Thymus (tissue), 11 donors: ENCODE measurements around the gene RRBP1. TPM values are rescaled to one million over a fixed set of nuclear protein-coding genes. Genes with fewer than 3 reads are reported as not detected.

Source experiments
- DNase-seq, 9 donors: peaks; one replicate each; pipeline ENCODE4 v3.0.0-alpha.2; 2013; ENCODE audit warnings: low spot score in 9 of 9, low read depth in 6 of 9, missing footprints in 1 of 9
- H3K27ac ChIP-seq, 2 donors: one replicate each; pipeline ENCODE4 v1.5.1; 2013; ENCODE audit warnings: control low read depth in 1 of 2, low read depth in 1 of 2, low read length in 1 of 2, mild to moderate bottlenecking in 1 of 2, moderate library complexity in 1 of 2
- H3K27me3 ChIP-seq, 2 donors: one replicate each; pipeline ENCODE4 v1.5.1; 2013; ENCODE audit warnings: low read length in 1 of 2; ENCODE audit not compliant: control insufficient read depth in 2 of 2, insufficient read depth in 1 of 2
- H3K36me3 ChIP-seq, 2 donors: one replicate each; pipeline ENCODE4 v1.5.1; 2013; ENCODE audit warnings: low read length in 1 of 2, mild to moderate bottlenecking in 1 of 2, moderate library complexity in 1 of 2; ENCODE audit not compliant: control insufficient read depth in 2 of 2, insufficient read depth in 2 of 2
- H3K4me1 ChIP-seq, 2 donors: one replicate each; pipeline ENCODE4 v1.5.1; 2013; ENCODE audit warnings: low read length in 2 of 2; ENCODE audit not compliant: control insufficient read depth in 2 of 2, insufficient read depth in 2 of 2
- H3K4me3 ChIP-seq, 2 donors: one replicate each; pipeline ENCODE4 v1.5.1; 2013; ENCODE audit warnings: low read length in 2 of 2, control low read depth in 1 of 2, mild to moderate bottlenecking in 1 of 2
- H3K9me3 ChIP-seq, 2 donors: one replicate each; pipeline ENCODE4 v1.5.1; 2013; ENCODE audit warnings: low read length in 1 of 2, mild to moderate bottlenecking in 1 of 2; ENCODE audit not compliant: control insufficient read depth in 2 of 2, insufficient read depth in 1 of 2
- WGBS: extraction: QIAGEN DNeasy Blood & Tissue Kit; methylation state at CpG from one replicate; pipeline ENCODE4 v1.1.7; 2013; 5-methylcytosine and 5-hydroxymethylcytosine counted together
- polyA plus RNA-seq: library from polyadenylated mRNA; stranded (reverse); fragments of 200-250 nt; gene quantifications from one replicate; pipeline ENCODE4 v1.2.3, GENCODE V29; 2013
- total RNA-seq: library from RNA; stranded (reverse); fragments of 120-200 nt; gene quantifications from one replicate; pipeline ENCODE4 v1.2.4, GENCODE V29; 2013
- donor health status: healthy.

RRBP1 gene
- total and polyA plus RNA-seq, 2 donors, result 20.7 to 24.2 TPM

GRCh38 chr20:17650301-17651128, 31.5 kb downstream of the RRBP1 start:
- H3K27ac ChIP-seq, result peak overlapping the region in 1 of 2 donors; percentile 84
- H3K4me3 ChIP-seq, result no peak overlapping the region
- H3K4me1 ChIP-seq, result peaks cover 7 to 74% of the 10 kb centered on the region in 2 donors
- H3K36me3 ChIP-seq, result peaks cover 0 to 2% of the 10 kb centered on the region in 2 donors
- H3K9me3 ChIP-seq, result no peaks in the 10 kb centered on the region
- 68% methylated on average over 12 of the region's 12 CpGs for WGBS
- peak in 4 of 9 donors; percentile 57 to 84 (median 63) for DNase-seq
- H3K27me3 ChIP-seq, result no peaks in the 10 kb centered on the region

GRCh38 chr20:17648791-17649730, 33.0 kb downstream of the RRBP1 start:
- peak in 5 of 9 donors; percentile 52 to 80 (median 59) for DNase-seq

GRCh38 chr20:17648315-17648646, 33.8 kb downstream of the RRBP1 start:
- Histone ChIP-seq H3K36me3 (no peaks in the 10 kb centered on the region), H3K4me1 (peaks cover 7 to 76% of the 10 kb centered on the region in 2 donors), H3K27me3 (no peaks in the 10 kb centered on the region), H3K9me3 (no peaks in the 10 kb centered on the region), H3K27ac (no peak overlapping the region), H3K4me3 (no peak overlapping the region)
- peak in 2 of 9 donors; percentile 48 to 77 for DNase-seq
- 88% methylated on average over 10 of the region's 10 CpGs for WGBS

More at GRCh38 chr20:17648791-17649730, 33.0 kb downstream of the RRBP1 start:
- Histone ChIP-seq H3K9me3 (no peaks in the 10 kb centered on the region), H3K27me3 (no peaks in the 10 kb centered on the region), H3K27ac (peak overlapping the region in 1 of 2 donors; percentile 84), H3K36me3 (peaks cover 0 to 2% of the 10 kb centered on the region in 2 donors), H3K4me3 (no peak overlapping the region), H3K4me1 (peaks cover 7 to 77% of the 10 kb centered on the region in 2 donors)
- WGBS, result 52% methylated on average over 20 of the region's 20 CpGs

GRCh38 chr20:17647391-17648314, 34.4 kb downstream of the RRBP1 start:
- peaks cover 7 to 70% of the 10 kb centered on the region in 2 donors for H3K4me1 ChIP-seq

GRCh38 chr20:17646961-17647301, 35.1 kb downstream of the RRBP1 start:
- peaks cover 2% of the 10 kb centered on the region in 2 donors for H3K36me3 ChIP-seq
- peaks cover 7 to 63% of the 10 kb centered on the region in 2 donors for H3K4me1 ChIP-seq
- peak overlapping the region in 1 of 2 donors; percentile 26 for H3K27ac ChIP-seq
- H3K9me3 ChIP-seq, result no peaks in the 10 kb centered on the region
- no peak overlapping the region for H3K4me3 ChIP-seq
- DNase-seq, result peak in 2 of 9 donors; percentile 45 to 63
- 45% methylated on average over 5 of the region's 5 CpGs for WGBS
- no peaks in the 10 kb centered on the region for H3K27me3 ChIP-seq

More at GRCh38 chr20:17647391-17648314, 34.4 kb downstream of the RRBP1 start:
- H3K36me3 ChIP-seq, result no peaks in the 10 kb centered on the region
- H3K27ac ChIP-seq, result no peak overlapping the region
- no peak overlapping the region for H3K4me3 ChIP-seq
- no peaks in the 10 kb centered on the region for H3K27me3 ChIP-seq
- no peak for DNase-seq
- H3K9me3 ChIP-seq, result no peaks in the 10 kb centered on the region
- WGBS, result 97% methylated on average over 20 of the region's 20 CpGs

GRCh38 chr20:17646209-17646960, 35.7 kb downstream of the RRBP1 start:
- H3K27me3 ChIP-seq, result no peaks in the 10 kb centered on the region
- H3K4me1 ChIP-seq, result peaks cover 7 to 57% of the 10 kb centered on the region in 2 donors
- H3K4me3 ChIP-seq, result no peak overlapping the region
- peaks cover 2 to 6% of the 10 kb centered on the region in 2 donors for H3K36me3 ChIP-seq
- DNase-seq, result no peak
- H3K9me3 ChIP-seq, result no peaks in the 10 kb centered on the region
- no peak overlapping the region for H3K27ac ChIP-seq
- WGBS, result 91% methylated on average over 14 of the region's 14 CpGs

- DNase-seq, result no peak
- H3K4me3 ChIP-seq, result no peak overlapping the region
- peaks cover 7 to 51% of the 10 kb centered on the region in 2 donors for H3K4me1 ChIP-seq
- H3K27ac ChIP-seq, result no peak overlapping the region
- no peaks in the 10 kb centered on the region for H3K9me3 ChIP-seq
- peaks cover 6 to 14% of the 10 kb centered on the region in 2 donors for H3K36me3 ChIP-seq
- WGBS, result 97% methylated on average over 10 of the region's 10 CpGs
- H3K27me3 ChIP-seq, result no peaks in the 10 kb centered on the region
These were observed 36.4 kb downstream of the RRBP1 start for GRCh38 chr20:17645546-17646208.
